GM21723 (cell line): ENCODE data around the gene ACSF2.
"Not testable (repeated sequence)": the region's sequence is repeated elsewhere in the genome, so short reads cannot be mapped to it uniquely, and the experiment has no call there.

Experiments used
- ATAC-seq: cut with Tn5 transposase; IDR thresholded peaks from one replicate; pipeline ENCODE4 v1.9.1; 2021; ENCODE audit warnings: mild to moderate bottlenecking, moderate library complexity; ENCODE audit not compliant: unreplicated experiment

The ACSF2 gene

DNA sequence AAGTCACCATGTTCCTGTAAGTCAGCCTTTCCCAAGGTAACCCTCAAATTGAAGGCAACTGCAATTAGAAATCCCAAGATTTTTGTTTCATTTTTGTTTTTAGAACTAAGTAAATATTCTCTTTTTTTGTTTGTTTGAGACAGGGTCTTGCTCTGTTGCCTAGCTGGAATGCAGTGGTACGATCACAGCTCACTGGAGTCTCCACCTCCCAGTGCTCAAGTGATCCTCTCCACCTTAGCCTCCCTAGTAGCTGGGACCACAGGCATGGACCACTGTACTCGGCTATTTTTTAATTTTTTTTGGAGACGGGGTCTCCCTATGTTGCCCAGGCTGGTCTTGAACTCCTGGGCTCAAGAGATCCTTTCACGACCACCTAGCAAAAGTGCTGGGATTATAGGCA is 18.1 kb upstream of the ACSF2 start:
- no peak for ATAC-seq

DNA sequence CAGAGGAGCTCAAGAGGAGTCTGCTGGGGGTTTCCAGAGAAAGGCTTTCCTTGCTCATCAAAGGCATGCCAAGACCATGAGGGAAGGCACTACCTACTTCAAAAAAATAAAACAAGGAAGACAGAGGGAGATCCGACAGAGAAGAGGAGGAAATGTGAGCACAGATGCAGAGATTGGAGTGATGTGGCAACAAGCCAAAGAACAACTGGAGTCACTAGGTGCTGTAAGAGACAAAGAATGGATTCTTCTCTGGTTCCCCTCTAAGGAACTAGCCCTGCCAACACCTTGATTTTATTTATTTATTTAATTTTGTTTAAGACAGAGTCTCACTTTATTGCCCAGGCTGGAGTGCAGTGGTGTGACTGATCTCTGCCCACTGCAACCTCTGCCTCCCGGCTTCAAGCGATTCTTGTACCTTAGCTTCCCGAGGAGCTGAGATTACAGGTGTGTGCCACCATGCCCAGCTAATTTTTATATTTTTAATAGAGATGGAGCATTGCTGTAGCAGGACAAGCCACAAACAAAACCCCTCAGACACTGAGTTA is 13.8 kb upstream of the ACSF2 start:
- no peak for ATAC-seq

DNA sequence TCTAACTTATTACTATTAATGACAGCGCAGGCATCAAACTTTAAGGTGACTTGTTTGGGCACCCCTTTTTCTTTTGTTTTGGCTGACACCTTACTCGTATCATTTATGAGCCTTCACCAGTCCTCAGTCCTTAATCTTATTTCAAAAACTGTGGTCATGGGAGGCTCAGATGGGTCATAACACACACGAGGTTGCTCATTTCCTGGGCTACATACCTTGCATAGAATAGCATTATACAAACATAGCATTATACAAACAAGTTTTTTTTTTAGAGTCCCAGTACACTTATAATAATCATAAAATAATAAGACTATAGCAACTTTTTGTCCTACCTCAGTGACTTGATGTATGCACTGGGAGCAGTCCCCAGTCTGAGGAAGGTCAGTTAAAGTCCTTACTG is 11.2 kb upstream of the ACSF2 start:
- no peak for ATAC-seq

DNA sequence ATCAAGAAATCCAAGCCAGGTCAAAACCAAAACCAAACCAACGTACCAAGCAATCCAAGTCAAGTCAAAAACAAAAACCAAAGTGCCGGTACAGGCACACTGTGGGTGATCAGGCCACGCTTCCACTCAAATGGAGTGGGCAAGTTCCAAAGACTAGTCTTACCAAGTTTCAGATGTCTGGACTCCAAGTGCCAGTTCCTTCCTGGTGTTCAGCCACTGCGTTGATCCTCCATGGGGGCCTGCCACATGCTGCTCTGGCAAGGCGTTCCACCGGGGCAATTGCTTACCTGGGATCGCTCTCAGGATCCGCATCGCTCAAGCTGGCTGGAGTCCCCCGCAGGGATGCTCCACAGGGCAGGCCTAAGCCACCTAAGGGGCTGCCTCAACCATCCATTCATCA is 6.4 kb upstream of the ACSF2 start:
- not testable (repeated sequence) for ATAC-seq

DNA sequence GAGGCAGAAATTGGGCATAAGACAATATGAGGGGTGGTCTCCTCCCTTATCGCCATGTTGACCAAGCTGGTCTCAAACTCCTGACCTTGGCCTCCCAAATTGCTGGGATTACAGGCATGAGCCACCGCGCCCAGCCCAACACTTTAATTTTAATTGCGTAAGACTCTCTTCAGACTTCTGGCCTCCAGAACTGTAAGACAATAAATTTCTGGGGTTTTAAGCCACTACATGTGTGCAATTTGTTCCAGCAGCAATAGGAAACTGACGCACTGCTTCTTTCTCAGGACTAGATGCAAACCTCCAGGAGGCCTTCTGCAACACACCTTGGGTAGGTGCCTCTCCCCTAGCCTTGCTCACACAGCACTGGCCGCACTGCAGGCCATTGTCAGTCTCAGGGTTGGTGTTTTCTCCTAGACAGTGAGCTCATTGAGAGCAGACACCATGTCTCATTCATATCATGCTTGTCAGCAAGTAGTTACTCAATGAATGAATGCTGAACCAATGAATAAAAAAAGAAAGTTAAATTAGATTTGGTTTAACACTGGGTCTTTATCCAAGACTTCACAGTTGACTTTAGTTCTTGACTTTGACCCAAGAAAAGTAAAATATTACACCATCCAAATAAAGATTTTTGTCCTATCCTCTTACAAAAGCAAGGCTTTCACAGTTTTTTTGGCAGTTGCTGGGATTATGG is 5.5 kb upstream of the ACSF2 start:
- ATAC-seq, result no peak

DNA sequence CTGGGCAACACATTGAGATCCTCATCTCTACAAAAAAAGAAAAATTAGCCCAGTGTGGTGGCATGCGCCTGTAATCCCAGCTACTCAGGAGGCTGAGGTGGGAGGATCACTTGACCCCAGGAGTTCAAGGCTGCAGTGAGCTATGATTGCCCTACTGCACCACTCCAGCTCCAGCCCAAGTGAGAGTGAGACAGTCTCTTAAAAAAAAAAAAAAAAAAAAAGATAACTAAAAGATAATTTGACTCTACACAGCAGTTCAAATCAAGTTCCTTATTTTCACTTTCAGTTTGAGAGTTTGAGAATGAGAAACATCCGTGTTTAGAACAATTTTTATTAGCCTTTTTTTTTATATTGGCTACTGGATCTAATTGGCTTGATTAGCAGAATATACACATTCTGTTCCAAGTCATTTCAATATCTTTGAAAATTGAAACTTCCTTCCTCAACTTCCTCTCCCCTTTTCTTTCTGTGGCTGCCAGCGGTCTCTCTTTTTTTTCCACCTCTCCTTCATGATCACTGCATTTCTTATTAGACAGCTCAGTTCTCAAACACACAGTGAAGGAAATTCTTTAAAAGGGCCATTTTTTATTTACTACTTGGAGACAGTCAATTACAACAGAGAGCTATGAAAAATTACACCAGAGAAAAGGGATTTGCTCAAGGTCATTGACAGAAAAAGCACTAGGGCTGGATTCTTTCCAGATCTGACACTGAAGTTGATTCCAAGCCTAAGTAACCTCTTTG is 4.5 kb upstream of the ACSF2 start:
- peak; percentile 49 for ATAC-seq

DNA sequence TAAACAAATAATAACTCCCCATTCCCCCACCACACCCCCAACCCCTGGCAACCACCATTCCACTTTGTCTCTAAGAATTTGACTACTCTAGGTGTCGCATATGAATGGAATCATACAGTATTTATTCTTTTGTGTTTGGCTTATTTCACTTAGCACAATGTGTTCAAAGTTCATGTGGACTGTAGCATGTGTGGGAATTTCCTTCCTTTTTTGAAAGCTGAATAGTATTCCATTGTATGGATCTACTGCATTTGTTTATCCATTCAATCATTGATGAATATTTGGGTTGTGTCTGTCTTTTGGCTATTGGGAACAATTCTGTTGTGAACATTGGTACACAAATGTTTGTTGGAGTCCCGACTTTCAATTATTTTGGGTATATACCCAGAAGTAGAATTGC is 3.3 kb upstream of the ACSF2 start:
- ATAC-seq, result no peak

DNA sequence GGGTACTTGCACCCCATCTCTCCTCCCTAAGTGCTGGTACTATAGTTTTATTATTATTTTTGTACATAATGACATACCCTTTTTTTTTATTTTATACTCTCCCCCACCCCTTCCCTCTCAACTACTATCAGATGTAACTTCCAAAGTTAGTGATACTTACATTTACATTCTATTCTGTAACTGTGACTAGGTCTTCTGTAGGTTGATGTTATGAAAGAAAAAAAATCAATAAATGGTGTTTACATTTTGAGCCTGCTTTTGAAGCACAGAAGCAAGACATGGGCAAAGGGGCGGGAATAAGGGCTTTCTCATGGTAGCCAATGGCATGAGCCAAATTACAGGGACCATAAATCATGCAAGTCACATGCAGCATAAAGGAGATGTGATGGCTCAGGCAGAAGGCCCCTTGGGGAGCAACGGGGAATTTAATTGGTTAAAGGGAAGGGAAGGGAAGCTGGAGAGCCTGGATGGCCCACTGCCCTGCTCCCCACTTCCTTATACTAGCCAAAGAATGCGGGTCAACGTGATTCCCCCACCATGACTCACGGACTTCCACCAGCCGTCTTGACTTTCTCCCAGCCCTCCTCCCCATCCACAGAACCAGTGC is 2.4 kb upstream of the ACSF2 start:
- ATAC-seq, result no peak

DNA sequence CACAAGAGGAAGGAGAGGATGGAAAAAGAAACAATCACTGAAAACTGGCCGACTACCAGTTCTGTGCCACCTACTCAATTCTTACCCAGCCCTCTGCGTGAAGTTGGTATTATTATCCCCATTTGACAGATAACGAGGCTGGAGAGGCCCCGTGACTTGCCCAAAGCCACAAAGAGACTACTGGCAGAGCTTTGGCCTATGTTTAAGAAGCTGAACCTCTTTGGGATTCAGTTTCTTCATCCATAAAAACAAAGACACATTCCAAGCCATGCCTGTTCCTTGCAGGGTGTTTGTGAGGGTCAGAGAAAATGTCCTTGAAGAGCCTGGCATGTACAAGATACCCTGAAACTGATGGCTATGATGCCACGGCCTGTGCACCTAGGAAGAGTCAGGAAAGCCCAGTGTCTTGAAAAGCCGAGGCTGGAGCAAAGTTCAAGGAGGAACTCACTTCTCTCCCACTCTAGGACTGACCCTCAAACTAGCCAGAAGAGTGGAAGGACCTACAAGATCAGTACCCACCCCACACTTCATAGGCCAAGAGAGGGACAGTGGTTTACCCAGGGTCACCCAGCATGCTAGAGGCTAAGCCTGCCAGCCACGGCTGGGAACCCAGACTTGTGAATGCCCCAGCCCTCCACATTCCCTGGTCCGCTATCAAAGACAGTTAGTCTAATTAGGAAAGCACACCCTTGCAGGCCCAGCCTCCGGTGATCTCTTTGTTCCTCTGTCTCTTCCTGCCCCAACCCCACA is 1.6 kb upstream of the ACSF2 start:
- no peak for ATAC-seq

DNA sequence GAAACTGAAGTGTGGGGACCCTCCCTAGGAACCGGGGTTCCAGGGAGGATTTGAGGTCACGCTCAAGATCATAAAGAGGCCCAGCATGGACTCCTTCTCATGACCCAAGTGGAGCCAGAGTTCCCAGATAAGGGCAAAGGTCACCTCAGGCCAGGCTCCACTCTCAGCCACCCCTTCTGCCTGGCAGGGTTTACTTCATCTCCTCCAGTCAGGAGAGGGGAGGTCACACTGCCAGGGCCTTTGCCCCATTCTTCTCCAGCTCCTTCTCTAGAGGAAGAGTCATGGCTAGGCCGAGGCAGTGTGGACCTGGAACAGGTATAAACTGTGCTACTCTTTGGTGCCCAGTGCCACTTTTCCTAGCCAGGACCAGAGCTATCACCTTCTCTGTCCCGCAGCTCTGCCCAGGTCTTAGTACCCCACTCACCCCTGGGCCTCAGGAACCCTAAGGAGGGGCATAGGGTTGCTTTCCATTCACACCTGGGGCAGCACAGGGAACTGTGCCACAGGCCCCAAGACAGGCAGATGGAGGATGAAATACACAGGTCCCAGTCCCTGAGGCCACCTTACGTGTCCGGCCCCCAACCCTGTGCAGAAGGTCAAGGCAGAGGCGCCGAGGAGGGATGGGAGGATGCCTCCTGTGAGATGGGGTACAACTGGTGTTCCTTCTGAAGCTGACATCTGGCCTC is 879 bp upstream of the ACSF2 start:
- ATAC-seq, result peak; percentile 11

DNA sequence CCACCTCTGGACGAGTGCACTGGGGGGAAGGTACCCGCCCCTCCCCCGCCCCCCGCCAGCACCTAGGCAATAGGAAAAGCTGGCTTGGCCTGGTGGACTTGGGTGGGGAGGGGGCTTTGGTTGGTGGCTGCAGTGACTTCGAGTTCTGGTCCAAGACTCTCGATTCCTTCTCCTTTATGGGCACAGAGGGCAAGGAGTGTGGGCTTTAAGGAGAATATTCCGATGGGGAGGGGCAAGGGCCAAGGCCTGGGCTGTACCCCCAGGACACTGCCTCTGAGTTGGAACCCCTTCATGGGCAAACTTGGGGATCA is 409 bp downstream of the ACSF2 start:
- ATAC-seq, result peak; percentile 9

DNA sequence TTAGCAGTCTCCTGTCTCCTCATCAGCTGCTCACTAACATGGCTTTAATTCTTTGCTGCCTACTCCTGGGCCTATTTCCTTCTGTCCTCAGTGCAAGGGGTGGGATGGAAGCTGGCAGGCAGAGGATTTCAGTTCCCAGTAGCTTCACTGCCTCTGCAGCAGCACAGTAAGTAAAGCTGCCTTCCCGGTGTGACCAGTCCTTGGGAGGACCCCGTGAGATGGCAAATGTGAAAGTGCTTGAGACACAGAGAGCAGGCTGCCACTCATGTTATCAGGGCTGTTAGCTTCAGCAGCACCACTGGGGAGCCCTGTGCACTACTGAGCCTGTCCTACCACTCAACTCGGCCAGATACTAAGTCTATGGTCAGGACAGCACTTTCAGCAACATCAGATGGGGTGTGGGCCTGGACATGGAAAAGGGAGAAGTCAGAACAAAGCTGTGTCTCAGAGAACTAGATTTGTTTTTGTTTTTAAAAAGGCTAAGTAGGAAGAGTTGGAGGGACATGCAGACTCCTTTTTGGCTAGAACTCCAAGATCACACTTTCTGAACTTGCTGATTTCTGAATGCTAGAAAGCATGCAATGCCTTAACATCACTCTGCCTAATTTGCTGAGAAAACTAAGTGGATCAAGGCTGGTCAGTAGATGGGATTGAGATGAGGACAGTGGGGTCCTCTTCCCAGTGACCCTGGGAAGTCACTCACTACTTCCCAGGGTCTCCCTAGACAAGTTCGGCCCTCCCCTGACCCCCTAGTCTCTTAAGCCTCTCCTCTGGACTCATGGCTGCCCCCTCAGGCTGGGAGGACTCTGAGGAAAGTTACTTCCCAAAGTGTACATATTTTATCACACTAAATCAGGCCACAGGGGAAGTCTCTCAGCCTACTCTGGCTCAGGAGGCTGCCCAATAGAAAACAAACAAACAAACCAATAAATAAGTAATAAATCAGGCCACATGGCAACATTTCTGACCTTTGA is 1.1 kb downstream of the ACSF2 start:
- ATAC-seq, result peak; percentile 30

DNA sequence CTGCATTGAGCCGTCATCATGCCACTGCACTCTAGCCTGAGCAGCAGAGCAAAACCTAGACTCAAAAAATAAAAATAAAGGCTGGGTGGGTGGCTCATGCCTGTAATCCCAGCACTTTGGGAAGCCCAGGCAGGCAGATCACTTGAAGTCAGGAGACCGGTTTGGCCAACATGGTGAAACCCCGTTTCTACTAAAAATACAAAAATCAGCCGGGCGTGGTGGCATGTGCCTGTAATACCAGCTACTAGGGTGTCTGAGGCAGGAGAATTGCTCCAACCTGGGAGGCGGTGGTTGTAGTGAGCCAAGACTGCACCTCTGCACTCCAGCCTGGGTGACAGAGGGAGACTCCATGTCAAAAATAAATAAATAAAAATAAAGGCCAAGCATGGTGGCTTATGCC is 2.1 kb downstream of the ACSF2 start:
- ATAC-seq, result not testable (repeated sequence)

DNA sequence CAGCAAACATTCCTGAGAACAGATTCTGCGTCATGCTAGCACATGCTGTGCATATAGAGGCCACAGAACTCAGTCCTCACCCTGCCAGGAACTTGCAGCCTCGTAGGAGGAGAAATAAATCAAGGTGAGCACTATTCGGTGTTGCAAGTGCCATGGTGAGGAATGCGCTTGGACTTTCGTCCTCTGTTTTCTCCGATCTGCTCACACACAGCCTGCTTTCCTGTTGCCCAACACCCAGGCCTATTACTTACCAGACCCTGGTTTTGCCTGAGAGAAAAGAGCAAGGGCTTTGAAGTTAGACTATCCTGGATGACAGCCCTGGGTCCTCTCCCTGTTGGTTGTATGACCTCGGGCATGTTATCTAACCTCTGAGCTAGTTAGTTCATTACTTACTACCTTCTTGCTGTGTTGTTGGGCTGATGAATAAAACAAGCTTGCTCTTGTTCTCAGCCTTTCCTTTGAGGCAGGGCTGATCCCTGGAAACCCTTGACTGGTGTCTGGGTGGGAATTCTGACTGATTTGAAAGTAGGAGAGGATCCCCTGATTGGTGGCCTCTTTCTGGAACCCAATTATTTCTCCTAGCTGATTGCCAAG is 2.9 kb downstream of the ACSF2 start:
- ATAC-seq, result no peak

DNA sequence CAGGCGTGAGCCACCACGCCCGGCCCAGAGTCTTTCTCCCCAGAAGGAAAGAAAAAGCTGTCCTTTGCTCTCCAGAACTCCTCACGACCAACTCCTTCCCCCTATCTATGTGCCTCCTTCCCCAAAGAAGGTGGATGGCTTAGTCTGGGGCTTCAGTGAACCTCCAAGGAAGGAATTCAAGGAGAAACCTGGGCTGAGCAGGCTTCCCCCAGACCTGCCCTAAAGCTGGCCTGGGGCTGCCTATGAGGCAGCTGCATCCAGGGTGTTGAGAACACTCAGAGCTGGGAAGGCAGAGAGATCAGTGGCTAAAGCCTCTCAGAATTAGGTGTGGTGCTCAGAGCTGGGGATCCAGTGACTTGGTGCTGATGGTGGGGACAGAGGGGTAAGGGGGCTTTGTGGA is 3.8 kb downstream of the ACSF2 start:
- no peak for ATAC-seq

DNA sequence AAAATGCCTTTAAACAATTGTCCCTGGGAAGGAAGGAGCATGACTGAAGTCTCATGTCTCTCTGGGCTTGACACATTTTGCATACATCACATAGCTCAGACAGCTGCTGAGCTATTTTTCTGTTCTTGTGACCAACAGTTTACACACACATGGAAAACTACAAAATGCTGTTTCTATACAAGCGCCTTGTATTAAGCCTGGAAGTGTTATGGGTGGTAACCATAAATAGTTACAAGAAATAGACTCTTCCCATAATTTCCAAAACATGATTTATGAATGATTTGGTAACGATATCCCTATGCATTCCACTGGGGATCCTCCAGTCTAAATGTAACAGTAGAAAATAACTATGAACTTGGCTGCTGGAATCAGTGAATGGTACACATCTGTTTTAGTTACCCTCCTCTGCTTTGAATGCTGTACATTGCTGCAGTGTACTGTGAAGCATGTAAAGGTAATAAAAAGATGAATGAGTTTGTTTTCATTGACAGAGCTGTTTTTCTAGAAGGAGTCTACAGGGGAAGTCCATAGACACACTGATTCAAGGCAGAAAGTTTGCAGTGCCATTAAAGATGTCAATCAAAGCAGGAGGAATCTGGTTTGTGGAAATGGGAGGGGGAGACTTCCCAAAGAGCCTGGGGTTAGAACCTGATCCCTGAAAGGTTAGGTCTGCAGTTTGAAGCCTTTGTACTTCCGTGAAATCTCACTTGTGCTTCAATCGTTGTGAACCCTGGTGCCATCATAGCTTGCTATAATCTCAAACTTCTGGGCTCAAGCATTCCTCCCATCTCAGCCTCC is 5.0 kb downstream of the ACSF2 start:
- no peak for ATAC-seq

DNA sequence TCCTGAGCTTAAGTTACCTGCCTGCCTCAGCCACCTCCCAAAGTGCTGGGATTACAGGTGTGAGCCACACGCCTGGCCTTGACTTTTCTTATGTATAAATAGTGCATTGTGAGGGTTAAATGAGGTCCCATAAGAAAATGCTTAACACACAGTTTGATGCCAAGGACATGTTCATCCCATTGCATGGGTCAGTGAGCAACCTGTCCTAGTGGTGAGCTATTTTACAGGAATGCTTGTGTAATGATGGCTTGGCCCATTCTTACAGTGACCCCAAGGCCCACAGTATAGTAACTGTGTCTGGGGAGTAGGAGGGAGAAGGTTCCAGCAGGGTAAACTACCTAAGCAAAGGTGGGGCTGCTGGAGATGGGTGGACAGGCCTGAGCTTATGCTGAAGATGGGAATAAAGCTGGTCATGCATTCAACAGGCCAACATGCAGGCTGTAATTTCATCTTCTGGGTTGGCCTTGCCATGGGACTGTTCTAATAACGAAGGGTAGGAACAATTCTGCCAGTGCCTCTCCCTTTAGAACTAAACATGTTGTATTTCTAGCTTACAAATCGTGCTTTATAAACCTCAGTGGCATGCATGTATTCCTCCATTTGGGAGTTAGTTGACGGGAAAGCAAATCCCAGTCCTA is 6.2 kb downstream of the ACSF2 start:
- no peak for ATAC-seq

DNA sequence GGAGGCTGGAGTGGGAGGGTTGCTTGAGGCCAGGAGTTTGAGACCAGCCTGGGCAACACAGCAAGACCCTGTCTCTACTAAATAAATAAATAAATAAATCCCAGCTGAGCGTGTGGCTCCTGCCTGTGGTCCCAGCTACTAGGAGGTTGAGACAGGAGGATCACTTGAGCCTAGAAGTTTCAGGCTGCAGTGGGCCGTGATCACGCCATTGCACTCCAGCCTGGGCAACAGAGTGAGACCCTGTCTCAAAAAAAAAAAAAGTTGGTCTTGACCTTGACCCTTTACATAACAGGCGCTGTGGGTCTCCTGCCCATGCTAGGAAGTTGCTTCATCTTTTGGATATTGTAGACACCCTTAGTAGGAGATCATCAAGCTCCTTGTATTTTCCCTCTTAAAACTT is 11.4 kb downstream of the ACSF2 start:
- ATAC-seq, result no peak
